HG03025 (cell line): ENCODE measurements around the gene SCARF2.
A peak's percentile ranks its signal among the peaks of the same experiment; 100 is the strongest.
"Not testable (repeated sequence)": the region's sequence is repeated elsewhere in the genome, so short reads cannot be mapped to it uniquely, and the experiment has no call there.

Experiments used
- ATAC-seq: cut with Tn5 transposase; IDR thresholded peaks from one replicate; pipeline ENCODE4 v1.9.1; 2021; ENCODE audit warnings: mild to moderate bottlenecking, moderate library complexity; ENCODE audit not compliant: unreplicated experiment, low FRiP score

SCARF2 gene

GRCh38 chr22:20397498-20397897 lies 40.1 kb downstream of the SCARF2 start:
- no peak for ATAC-seq

DNA sequence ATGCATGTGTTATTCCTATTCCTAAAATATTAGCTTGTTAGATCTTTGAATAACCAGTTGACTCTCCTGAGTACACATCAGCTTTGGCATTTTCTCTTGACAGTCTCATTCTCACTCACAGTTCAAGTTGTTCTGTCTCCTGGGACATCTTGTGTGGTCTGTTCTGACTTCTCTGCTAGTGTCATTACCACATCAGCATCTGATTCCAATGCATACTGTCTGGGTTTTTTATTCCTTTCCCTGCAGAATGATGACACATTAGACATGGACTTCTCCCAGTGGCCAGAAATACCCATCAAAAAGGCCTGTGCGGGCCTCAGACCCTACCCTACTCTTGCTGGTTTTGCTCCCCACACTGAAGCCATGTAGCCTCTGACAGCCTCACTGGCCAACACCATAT lies 41.0 kb downstream of the SCARF2 start:
- ATAC-seq: no peak

- no peak for ATAC-seq
Measured at GRCh38 chr22:20395907-20396287, 41.7 kb downstream of the SCARF2 start.

- ATAC-seq: no peak
Measured at GRCh38 chr22:20395181-20395906, 42.3 kb downstream of the SCARF2 start.

DNA sequence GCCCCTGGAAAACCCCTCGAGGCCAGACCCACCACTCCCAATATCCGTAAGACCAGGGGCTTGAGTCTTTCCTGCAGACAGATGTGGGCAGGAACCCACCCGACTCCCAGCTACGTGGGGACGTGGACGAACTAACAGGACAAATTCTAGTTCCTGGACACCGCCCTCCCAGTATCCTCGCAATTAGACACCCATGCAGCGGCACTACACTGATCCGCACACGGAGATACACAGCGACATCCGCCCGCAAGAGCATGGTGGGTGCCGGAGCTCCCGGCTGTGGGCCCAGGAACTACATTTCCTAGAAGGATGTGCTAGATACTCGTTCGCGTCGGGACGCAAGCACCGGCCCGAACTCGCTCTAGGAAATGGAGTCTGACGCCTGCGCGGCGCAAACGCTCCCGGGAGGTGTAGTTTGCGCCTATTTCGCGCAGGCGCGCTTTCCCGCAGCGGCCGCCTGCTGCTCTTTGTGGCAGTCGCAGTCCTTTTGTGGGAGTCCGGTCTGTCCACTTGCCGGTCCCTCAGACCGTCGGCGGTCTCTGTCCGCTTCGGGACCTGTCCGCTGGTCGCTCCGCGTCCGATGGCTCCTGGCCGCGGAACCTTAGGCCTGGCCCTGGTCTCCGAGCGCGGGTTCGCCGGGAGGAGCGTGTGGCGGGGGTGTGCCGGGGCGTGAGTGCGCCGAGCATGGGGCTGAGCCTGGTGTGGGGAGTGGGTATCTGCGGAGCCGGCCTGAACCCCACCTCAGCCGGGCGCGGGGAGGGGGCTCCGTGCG lies 43.7 kb downstream of the SCARF2 start, which contains the start of gene ZNF74:
ZNF74 (plus strand) TSS at position 447 of the 772 bp plus-strand sequence. CDS start 478 bp downstream, outside the sequence.
- ATAC-seq: peak; percentile 49

GRCh38 chr22:20392983-20393704 lies 44.5 kb downstream of the SCARF2 start:
- peak; percentile 20 for ATAC-seq

GRCh38 chr22:20392365-20392881 lies 45.2 kb downstream of the SCARF2 start:
- ATAC-seq: not testable (repeated sequence)

- no peak for ATAC-seq
Measured at GRCh38 chr22:20391222-20391621, 46.4 kb downstream of the SCARF2 start.

DNA sequence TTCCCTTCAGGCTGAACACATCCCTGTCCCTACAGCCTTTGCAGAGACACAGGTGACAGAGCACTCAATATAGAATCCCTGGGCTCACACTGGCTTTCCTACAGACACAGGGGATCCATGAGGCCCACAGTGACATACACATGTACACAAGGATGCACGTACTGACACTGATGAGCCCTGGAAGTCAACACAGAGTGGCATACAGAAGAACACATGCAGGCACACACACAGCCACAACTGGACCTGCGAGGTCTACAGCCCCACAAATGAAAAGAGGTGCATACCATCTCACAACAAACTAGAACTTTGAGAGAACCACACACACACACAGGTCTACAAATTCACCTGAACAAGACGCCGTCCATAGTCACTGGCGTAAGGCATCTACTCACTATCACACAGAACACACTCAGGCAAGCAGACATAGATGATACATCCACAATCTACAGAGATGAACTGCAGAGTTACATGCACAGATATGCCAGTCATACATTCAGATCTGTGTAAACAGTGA lies 47.2 kb downstream of the SCARF2 start:
- ATAC-seq: no peak

DNA sequence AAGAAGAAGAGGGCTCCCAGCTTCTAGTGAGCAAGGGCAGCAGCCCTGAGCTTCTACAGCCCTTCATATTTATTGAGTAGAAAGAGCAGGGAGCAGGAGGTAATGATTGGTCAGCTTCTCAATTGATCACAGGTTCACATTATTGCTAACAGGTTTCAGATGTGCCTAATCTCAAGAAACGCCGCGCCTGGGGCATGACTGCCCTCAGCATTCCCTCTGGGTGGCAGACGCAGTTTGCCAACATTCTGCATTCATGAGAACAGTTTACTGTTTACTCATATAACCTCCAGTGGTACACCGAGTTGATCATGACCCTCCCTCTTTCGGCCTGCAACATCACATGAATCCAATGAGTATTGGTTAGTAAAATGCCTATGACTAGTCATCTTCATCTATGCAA lies 48.3 kb downstream of the SCARF2 start:
- no peak for ATAC-seq

GRCh38 chr22:20388200-20388599 lies 49.4 kb downstream of the SCARF2 start:
- no peak for ATAC-seq

GRCh38 chr22:20386972-20387371 lies 50.7 kb downstream of the SCARF2 start:
- ATAC-seq: no peak

DNA sequence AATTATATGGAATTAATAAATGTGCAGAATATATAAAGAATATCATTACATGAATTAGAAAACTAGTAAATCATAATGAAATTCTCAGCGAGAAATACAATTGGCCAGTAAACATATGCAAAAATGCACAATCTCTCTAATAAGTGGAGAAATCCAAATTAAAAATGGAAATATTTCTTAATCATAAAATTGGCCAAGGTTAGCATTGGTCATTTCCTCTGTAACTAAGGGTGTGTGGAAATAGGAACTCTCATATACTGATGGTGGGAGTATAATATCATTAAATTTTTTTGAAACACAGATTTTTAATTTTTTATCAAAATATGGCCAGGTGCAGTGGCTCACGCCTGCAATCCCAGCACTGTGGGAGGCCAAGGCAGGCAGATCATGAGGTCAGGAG lies 51.3 kb downstream of the SCARF2 start:
- ATAC-seq: no peak

- no peak for ATAC-seq
Measured at GRCh38 chr22:20384865-20385264, 52.8 kb downstream of the SCARF2 start.

- ATAC-seq: no peak
Measured at GRCh38 chr22:20384171-20384570, 53.5 kb downstream of the SCARF2 start.

DNA sequence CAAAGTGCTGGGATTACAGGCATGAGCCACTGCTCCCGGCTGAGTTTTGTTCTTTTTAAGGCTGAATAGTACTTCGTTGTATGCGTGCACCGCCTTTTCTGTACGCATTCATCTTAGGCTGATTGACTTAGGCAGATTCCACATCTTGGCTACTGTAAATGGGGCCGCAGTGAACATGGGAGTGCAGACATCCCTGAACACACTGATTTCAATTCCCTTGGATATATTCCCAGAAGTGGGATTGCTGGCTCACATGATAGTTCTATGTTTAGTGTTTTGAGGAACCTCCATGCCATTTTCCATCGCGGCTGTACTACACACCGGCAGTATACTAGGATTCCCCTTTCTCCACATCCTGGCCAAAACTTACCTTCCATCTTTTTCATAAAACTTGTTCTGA lies 54.1 kb downstream of the SCARF2 start:
- ATAC-seq: no peak

DNA sequence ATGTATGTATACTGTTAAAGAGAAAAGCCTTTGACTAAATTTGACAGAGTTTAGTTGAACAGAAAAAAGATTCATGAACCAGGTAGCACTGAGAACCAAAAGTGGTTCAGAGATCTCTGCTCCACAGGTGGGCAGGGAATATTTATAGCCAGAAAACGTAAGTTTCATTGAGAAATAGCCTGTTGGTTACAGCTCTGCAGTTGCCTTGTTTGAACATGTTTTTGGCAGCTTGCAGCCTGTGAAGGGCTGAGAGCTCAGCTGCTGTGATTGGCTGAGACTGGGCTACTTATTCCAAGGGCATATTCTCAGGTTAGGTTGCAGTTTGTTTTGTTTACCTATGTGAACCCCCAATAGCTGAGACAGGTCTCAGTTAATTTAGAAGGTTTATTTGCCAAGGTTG lies 57.1 kb downstream of the SCARF2 start:
- ATAC-seq: no peak

DNA sequence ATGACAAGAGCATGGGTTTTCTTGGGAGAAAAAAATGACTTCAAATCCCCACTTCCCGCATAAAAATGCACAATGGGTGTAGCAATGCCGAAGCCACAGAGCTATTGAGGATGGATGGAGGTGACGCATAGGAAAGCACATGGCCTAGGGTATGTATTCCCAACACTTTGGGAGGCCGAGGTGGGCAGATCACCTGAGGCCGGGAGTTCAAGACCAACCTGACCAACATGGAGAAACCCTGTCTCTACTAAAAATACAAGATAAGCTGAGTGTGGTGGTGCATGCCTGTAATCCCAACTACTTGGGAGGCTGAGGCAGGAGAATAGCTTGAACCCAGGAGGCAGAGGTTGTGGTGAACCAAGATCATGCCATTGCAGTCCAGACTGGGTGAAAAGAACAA lies 58.9 kb downstream of the SCARF2 start:
- not testable (repeated sequence) for ATAC-seq

- ATAC-seq: no peak
Measured at GRCh38 chr22:20378110-20378509, 59.5 kb downstream of the SCARF2 start.

DNA sequence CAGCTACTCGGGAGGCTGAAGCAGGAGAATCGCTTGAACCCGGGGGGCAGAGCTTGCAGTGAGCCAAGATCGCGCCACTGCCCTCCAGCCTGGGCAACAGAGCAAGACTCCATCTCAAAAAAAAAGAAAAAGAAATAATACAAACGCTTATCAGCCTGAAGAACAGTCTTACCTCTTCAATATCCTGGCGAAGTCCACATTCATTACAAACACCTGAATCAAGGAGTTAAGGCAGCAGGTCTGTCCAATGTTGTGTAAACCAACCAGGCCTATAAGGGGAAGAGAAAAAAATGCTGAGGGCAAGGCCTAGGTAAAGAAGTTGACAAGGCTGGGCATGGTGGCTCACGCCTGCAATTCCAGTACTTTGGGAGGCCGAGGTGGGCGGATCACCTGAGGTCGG lies 60.6 kb downstream of the SCARF2 start:
- not testable (repeated sequence) for ATAC-seq

GRCh38 chr22:20376281-20376680 lies 61.3 kb downstream of the SCARF2 start:
- not testable (repeated sequence) for ATAC-seq
